ENCODE data around the gene PLXND1. TPM values are rescaled to one million over a fixed set of nuclear protein-coding genes. Genes with fewer than 3 reads are reported as not detected.

The PLXND1 gene
- total RNA-seq, 3 donors from 2014 or later = 4.8 to 6.2 (median 6.1) TPM

GRCh38 chr3:129567939-129568338 is 38.5 kb downstream of the PLXND1 start:
- Mint-ChIP-seq H3K4me3 (no peak overlapping the region), H3K36me3 (ENCODE audit: insufficient read depth) (peaks cover 2% of the 10 kb centered on the region), H3K27me3 (ENCODE audit: low read depth) (no peaks in the 10 kb centered on the region)

GRCh38 chr3:129567176-129567705 is 39.2 kb downstream of the PLXND1 start:
- no peaks in the 10 kb centered on the region for H3K27me3 Mint-ChIP-seq (ENCODE audit: low read depth)
- ATAC-seq (no peak), DNase-seq (no peak)
- no peaks in the 10 kb centered on the region for H3K9me3 Mint-ChIP-seq
- no peak overlapping the region for H3K4me3 Mint-ChIP-seq
- peaks cover 2% of the 10 kb centered on the region for H3K36me3 Mint-ChIP-seq (ENCODE audit: insufficient read depth)
- peaks cover 3% of the 10 kb centered on the region for H3K4me1 Mint-ChIP-seq (ENCODE audit: low read depth)

More at GRCh38 chr3:129567939-129568338, 38.5 kb downstream of the PLXND1 start:
- no peaks in the 10 kb centered on the region for H3K9me3 Mint-ChIP-seq
- no peak for ATAC-seq
- DNase-seq = no peak
- peaks cover 3% of the 10 kb centered on the region for H3K4me1 Mint-ChIP-seq (ENCODE audit: low read depth)

GRCh38 chr3:129565902-129566301 is 40.6 kb downstream of the PLXND1 start:
- Mint-ChIP-seq H3K4me3 (no peak overlapping the region), H3K27me3 (ENCODE audit: low read depth) (no peaks in the 10 kb centered on the region), H3K9me3 (no peaks in the 10 kb centered on the region), H3K4me1 (ENCODE audit: low read depth) (peaks cover 3% of the 10 kb centered on the region), H3K36me3 (ENCODE audit: insufficient read depth) (no peaks in the 10 kb centered on the region)
- DNase-seq (no peak), ATAC-seq (no peak)

GRCh38 chr3:129564981-129565644 is 41.4 kb downstream of the PLXND1 start:
- no peak for ATAC-seq
- Mint-ChIP-seq H3K4me1 (ENCODE audit: low read depth) (peaks cover 3% of the 10 kb centered on the region), H3K9me3 (no peaks in the 10 kb centered on the region), H3K27me3 (ENCODE audit: low read depth) (no peaks in the 10 kb centered on the region), H3K36me3 (ENCODE audit: insufficient read depth) (no peaks in the 10 kb centered on the region), H3K4me3 (no peak overlapping the region)
- no peak for DNase-seq

GRCh38 chr3:129563850-129564535 is 42.5 kb downstream of the PLXND1 start:
- Mint-ChIP-seq H3K27me3 (ENCODE audit: low read depth) (no peaks in the 10 kb centered on the region), H3K36me3 (ENCODE audit: insufficient read depth) (no peaks in the 10 kb centered on the region), H3K4me1 (ENCODE audit: low read depth) (peaks cover 3% of the 10 kb centered on the region), H3K9me3 (no peaks in the 10 kb centered on the region), H3K4me3 (no peak overlapping the region)
- DNase-seq (no peak), ATAC-seq (no peak)

GRCh38 chr3:129563332-129563731 is 43.1 kb downstream of the PLXND1 start:
- H3K4me3 Mint-ChIP-seq = no peak overlapping the region
- H3K36me3 Mint-ChIP-seq (ENCODE audit: insufficient read depth) = no peaks in the 10 kb centered on the region
- ATAC-seq (no peak), DNase-seq (no peak)
- H3K27me3 Mint-ChIP-seq (ENCODE audit: low read depth) = no peaks in the 10 kb centered on the region
- H3K9me3 Mint-ChIP-seq = no peaks in the 10 kb centered on the region
- H3K4me1 Mint-ChIP-seq (ENCODE audit: low read depth) = peaks cover 4% of the 10 kb centered on the region

GRCh38 chr3:129562803-129563202 is 43.7 kb downstream of the PLXND1 start:
- Mint-ChIP-seq H3K4me1 (ENCODE audit: low read depth) (peaks cover 5% of the 10 kb centered on the region), H3K9me3 (no peaks in the 10 kb centered on the region), H3K27me3 (ENCODE audit: low read depth) (no peaks in the 10 kb centered on the region), H3K36me3 (ENCODE audit: insufficient read depth) (no peaks in the 10 kb centered on the region), H3K4me3 (no peak overlapping the region)
- no peak for DNase-seq
- ATAC-seq = no peak

- Mint-ChIP-seq H3K4me3 (no peak overlapping the region), H3K36me3 (ENCODE audit: insufficient read depth) (no peaks in the 10 kb centered on the region), H3K9me3 (no peaks in the 10 kb centered on the region), H3K4me1 (ENCODE audit: low read depth) (peaks cover 6% of the 10 kb centered on the region), H3K27me3 (ENCODE audit: low read depth) (no peaks in the 10 kb centered on the region)
- DNase-seq (no peak), ATAC-seq (no peak)
These were observed 44.7 kb downstream of the PLXND1 start for GRCh38 chr3:129561619-129562248.

- ATAC-seq (no peak), DNase-seq (no peak)
- H3K4me1 Mint-ChIP-seq (ENCODE audit: low read depth) = peaks cover 6% of the 10 kb centered on the region
- no peaks in the 10 kb centered on the region for H3K9me3 Mint-ChIP-seq
- H3K4me3 Mint-ChIP-seq = no peak overlapping the region
- H3K27me3 Mint-ChIP-seq (ENCODE audit: low read depth) = no peaks in the 10 kb centered on the region
- no peaks in the 10 kb centered on the region for H3K36me3 Mint-ChIP-seq (ENCODE audit: insufficient read depth)
These were observed 45.4 kb downstream of the PLXND1 start for GRCh38 chr3:129560911-129561594.

GRCh38 chr3:129560269-129560787 is 46.1 kb downstream of the PLXND1 start:
- no peak for ATAC-seq

GRCh38 chr3:129559565-129560079 is 46.9 kb downstream of the PLXND1 start:
- Mint-ChIP-seq H3K27me3 (ENCODE audit: low read depth) (no peaks in the 10 kb centered on the region), H3K9me3 (no peaks in the 10 kb centered on the region), H3K36me3 (ENCODE audit: insufficient read depth) (no peaks in the 10 kb centered on the region), H3K4me3 (no peak overlapping the region), H3K4me1 (ENCODE audit: low read depth) (peaks cover 6% of the 10 kb centered on the region)
- ATAC-seq = no peak
- no peak for DNase-seq

More at GRCh38 chr3:129560269-129560787, 46.1 kb downstream of the PLXND1 start:
- H3K4me1 Mint-ChIP-seq (ENCODE audit: low read depth) = peaks cover 6% of the 10 kb centered on the region
- no peak overlapping the region for H3K4me3 Mint-ChIP-seq
- DNase-seq = no peak
- H3K9me3 Mint-ChIP-seq = no peaks in the 10 kb centered on the region
- H3K27me3 Mint-ChIP-seq (ENCODE audit: low read depth) = no peaks in the 10 kb centered on the region
- no peaks in the 10 kb centered on the region for H3K36me3 Mint-ChIP-seq (ENCODE audit: insufficient read depth)

GRCh38 chr3:129558772-129559564 is 47.5 kb downstream of the PLXND1 start:
- Mint-ChIP-seq H3K27me3 (ENCODE audit: low read depth) (peaks cover 2% of the 10 kb centered on the region), H3K4me3 (no peak overlapping the region), H3K9me3 (no peaks in the 10 kb centered on the region), H3K4me1 (ENCODE audit: low read depth) (peaks cover 12% of the 10 kb centered on the region), H3K36me3 (ENCODE audit: insufficient read depth) (no peaks in the 10 kb centered on the region)
- DNase-seq (no peak), ATAC-seq (no peak)

- Mint-ChIP-seq H3K36me3 (ENCODE audit: insufficient read depth) (no peaks in the 10 kb centered on the region), H3K27me3 (ENCODE audit: low read depth) (peaks cover 2% of the 10 kb centered on the region), H3K4me3 (no peak overlapping the region), H3K4me1 (ENCODE audit: low read depth) (peaks cover 16% of the 10 kb centered on the region), H3K9me3 (no peaks in the 10 kb centered on the region)
- DNase-seq = no peak
- no peak for ATAC-seq
These were observed 48.2 kb downstream of the PLXND1 start for GRCh38 chr3:129558081-129558771.

Measured in activated T-cell treated with anti-CD3 and anti-CD28 coated beads, Interleukin-2, amount 50 U/mL, for 4 hours (primary cell).